HFF-Myc (cell line): ENCODE measurements around the gene TOM1.

Experiments used
- DNase-seq: peaks from one replicate; pipeline ENCODE4 v3.0.0-alpha.2; 2011; ENCODE audit warnings: low read depth; ENCODE audit errors: extremely low read depth
- H3K4me3 ChIP-seq: replicated peaks from 2 replicates; pipeline ENCODE4 v1.5.1; 2011; ENCODE audit warnings: low read depth, mild to moderate bottlenecking, control low read depth, low read length
- TF ChIP-seq, protein P1 (sequence below): IDR thresholded peaks from 2 replicates; pipeline ENCODE4 v1.5.1; 2012; ENCODE audit warnings: mild to moderate bottlenecking, low read depth, low read length, control low read depth; ENCODE audit errors: missing control alignments

The TOM1 gene

DNA sequence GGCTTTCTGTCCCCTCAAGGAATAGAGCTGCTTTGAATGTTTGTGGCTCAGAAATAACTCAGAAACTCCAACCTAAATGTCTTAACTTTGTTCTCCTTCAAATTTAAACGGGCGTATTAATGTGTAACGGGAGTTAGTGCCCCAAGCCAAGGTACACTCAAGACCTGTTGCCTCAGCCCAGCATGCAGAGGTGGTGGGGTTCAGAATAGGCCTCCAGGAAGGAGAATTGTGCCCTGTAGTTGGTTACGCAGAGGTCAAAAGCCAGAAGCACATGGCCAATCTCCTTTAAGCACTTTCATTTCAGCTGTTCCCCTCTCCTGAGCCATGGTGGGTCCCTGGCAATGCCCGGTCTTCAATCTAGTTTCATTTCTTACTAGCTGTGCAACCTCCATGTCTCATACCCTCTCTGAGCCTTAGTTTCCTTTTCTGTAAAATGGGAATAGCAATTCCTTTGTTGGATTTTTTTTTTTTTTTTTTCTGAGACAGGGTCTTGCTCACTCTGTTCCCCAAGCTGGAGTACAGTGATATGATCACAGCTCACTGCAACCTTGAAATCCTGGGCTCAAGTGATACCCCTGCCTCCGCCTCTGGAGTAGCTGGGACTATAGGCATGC lies 85.4 kb downstream of the TOM1 start:
- no peak for DNase-seq
- TF ChIP-seq, protein P1, sequence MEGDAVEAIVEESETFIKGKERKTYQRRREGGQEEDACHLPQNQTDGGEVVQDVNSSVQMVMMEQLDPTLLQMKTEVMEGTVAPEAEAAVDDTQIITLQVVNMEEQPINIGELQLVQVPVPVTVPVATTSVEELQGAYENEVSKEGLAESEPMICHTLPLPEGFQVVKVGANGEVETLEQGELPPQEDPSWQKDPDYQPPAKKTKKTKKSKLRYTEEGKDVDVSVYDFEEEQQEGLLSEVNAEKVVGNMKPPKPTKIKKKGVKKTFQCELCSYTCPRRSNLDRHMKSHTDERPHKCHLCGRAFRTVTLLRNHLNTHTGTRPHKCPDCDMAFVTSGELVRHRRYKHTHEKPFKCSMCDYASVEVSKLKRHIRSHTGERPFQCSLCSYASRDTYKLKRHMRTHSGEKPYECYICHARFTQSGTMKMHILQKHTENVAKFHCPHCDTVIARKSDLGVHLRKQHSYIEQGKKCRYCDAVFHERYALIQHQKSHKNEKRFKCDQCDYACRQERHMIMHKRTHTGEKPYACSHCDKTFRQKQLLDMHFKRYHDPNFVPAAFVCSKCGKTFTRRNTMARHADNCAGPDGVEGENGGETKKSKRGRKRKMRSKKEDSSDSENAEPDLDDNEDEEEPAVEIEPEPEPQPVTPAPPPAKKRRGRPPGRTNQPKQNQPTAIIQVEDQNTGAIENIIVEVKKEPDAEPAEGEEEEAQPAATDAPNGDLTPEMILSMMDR, result no peak
- no peak overlapping the region for H3K4me3 ChIP-seq

DNA sequence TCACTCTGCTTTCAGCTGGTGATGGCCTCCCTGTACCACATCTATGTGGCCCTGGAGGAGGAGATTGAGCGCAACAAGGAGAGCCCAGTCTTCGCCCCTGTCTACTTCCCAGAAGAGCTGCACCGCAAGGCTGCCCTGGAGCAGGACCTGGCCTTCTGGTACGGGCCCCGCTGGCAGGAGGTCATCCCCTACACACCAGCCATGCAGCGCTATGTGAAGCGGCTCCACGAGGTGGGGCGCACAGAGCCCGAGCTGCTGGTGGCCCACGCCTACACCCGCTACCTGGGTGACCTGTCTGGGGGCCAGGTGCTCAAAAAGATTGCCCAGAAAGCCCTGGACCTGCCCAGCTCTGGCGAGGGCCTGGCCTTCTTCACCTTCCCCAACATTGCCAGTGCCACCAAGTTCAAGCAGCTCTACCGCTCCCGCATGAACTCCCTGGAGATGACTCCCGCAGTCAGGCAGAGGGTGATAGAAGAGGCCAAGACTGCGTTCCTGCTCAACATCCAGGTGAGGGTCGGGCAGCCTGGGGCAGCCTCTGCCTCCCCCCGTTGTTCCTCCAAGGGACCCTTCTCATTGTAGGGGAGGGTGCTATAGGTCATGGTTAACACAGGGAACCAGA lies 87.1 kb downstream of the TOM1 start:
- H3K4me3 ChIP-seq, result no peak overlapping the region
- no peak for DNase-seq
- TF ChIP-seq, protein P1, result no peak

DNA sequence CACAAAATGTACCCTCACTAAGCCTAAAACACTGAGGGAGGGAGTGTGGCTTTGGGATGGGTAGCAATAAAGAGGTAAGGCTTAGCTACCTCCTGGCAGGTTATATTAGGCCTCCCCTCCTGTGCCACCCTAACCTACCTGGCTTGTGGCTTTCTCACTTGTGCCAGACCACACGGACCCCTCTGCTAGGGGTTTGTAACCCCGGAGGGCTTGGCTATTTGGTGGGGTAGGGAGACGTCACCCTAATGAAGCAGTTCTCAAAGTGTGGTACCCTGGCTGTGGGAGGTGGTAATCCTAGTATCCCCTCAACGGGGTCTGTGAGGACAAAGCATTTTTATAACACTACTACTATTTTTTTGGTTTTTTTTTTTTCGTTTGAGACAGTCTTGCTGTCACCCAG lies 91.2 kb downstream of the TOM1 start:
- TF ChIP-seq, protein P1, result no peak
- no peak overlapping the region for H3K4me3 ChIP-seq
- no peak for DNase-seq

DNA sequence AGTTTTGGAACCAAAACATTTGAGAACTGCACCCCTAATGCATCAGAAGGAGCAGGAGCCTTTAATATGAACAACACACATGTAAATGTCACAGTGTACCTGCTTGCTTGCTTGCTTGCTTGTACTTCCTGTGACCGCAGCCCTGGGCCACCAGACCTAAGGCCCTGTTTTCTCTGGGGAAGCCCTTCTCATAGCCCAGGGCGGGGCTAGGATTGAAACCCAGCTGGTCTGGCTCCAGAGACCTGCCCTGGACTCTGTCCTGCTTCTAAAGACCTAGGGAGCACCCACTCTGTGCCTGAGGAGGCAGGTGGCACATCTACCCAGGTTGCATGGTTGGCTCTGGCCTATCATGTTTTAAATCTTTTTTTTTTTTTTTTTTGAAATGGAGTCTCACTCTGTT lies 92.7 kb downstream of the TOM1 start:
- H3K4me3 ChIP-seq, result no peak overlapping the region
- TF ChIP-seq, protein P1, result no peak
- DNase-seq, result no peak

DNA sequence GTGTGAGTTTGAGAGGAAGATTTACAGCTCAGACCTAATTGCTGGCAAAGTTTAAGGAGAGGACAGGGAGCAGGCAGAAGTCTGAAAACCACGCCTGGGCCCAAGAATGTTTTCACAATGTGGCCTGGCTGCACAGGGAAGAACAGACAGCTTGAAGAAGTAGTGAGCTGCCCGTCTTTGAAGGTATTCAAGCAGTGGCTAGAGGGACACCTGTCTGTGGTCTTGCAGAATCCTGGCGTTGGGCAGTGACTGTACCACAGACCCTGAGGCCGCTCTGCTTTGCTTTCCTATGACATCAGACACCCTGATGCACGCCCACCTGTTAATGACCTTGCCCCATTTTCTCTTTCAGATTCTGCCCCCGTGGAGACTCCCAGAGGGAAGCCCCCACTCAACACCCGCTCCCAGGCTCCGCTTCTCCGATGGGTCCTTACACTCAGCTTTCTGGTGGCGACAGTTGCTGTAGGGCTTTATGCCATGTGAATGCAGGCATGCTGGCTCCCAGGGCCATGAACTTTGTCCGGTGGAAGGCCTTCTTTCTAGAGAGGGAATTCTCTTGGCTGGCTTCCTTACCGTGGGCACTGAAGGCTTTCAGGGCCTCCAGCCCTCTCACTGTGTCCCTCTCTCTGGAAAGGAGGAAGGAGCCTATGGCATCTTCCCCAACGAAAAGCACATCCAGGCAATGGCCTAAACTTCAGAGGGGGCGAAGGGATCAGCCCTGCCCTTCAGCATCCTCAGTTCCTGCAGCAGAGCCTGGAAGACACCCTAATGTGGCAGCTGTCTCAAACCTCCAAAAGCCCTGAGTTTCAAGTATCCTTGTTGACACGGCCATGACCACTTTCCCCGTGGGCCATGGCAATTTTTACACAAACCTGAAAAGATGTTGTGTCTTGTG lies 93.7 kb downstream of the TOM1 start:
- DNase-seq, result no peak
- TF ChIP-seq, protein P1, result no peak

DNA sequence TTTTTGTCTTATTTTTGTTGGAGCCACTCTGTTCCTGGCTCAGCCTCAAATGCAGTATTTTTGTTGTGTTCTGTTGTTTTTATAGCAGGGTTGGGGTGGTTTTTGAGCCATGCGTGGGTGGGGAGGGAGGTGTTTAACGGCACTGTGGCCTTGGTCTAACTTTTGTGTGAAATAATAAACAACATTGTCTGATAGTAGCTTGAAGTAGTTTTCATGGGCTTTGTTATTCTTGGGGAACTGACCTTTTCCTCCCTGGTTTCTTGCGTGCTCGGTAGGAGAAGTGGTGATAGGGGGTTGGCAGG lies 94.3 kb downstream of the TOM1 start:
- TF ChIP-seq, protein P1, result no peak
- H3K4me3 ChIP-seq, result no peak overlapping the region
- no peak for DNase-seq

More for the DNA sequence above, 93.7 kb downstream of the TOM1 start:
- no peak overlapping the region for H3K4me3 ChIP-seq
